ENCODE data around the gene MCTP2. TPM values are rescaled to one million over a fixed set of nuclear protein-coding genes. Genes with fewer than 3 reads are reported as not detected.

The MCTP2 gene
- total and polyA plus RNA-seq, 2 of the 8 experiments (the other 6 are each of a cell fraction or from before 2014, with no cell fraction given), result 3.4 to 4.5 TPM

DNA sequence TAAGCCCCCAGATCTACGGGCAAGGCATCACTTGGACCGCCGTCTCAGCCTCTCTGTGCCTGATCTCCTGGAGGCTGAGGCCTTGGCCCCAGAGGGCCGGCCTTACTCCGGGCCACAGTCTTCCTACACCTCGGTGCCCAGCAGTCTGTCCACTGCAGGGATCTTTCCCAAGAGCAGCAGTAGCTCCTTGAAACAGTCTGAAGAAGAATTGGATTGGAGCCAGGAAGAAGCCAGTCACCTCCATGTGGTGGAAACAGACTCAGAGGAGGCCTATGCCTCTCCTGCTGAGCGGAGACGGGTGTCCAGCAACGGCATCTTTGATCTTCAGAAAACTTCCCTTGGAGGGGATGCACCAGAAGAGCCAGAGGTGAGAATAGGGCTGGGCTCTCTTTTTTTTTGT is 67.0 kb downstream of the MCTP2 start:
- Histone ChIP-seq H2BK12ac (ENCODE audit: low read depth, low read length) (no peak overlapping the region), H3K4me3 (ENCODE audit: extremely low read depth in 1 of 4, insufficient read depth in 2 of 4, low read depth in 3 of 4, low read length in 4 of 4) (no peak overlapping the region), H3K4ac (replicated peaks; ENCODE audit: insufficient read length, low read depth, low read length) (no peak overlapping the region), H3K27ac (ENCODE audit: low read depth, low read length) (no peak overlapping the region), H2AFZ (ENCODE audit: low read length) (no peak overlapping the region), H3K14ac (ENCODE audit: insufficient read length) (no peak overlapping the region), H3K79me2 (ENCODE audit: control insufficient read depth in 1 of 2, insufficient read depth in 2 of 2, low read length in 2 of 2) (no peaks in the 10 kb centered on the region), H4K91ac (replicated peaks; ENCODE audit: insufficient read length, low read length) (no peak overlapping the region), H2BK5ac (ENCODE audit: low read depth, low read length) (no peak overlapping the region), H2AK5ac (ENCODE audit: low read depth, low read length) (no peak overlapping the region), H3K23me2 (ENCODE audit: low read depth, low read length) (no peaks in the 10 kb centered on the region), H3K4me2 (ENCODE audit: insufficient read depth in 1 of 2, low read depth in 2 of 2, low read length in 2 of 2) (no peak overlapping the region), H3K56ac (replicated peaks; ENCODE audit: insufficient read length, low read depth, low read length) (no peak overlapping the region), H4K8ac (ENCODE audit: extremely low read depth, insufficient read depth, low read length) (no peak overlapping the region), H4K5ac (ENCODE audit: insufficient read length, low read depth, low read length) (no peak overlapping the region), H2BK120ac (replicated peaks; ENCODE audit: low read depth, low read length) (no peak overlapping the region), H3K4me1 (replicated peaks in 1 of 4; ENCODE audit: control insufficient read depth in 3 of 4, insufficient read depth in 4 of 4, low read length in 3 of 4) (no peaks in the 10 kb centered on the region), H3K9me3 (ENCODE audit: insufficient read depth in 2 of 2, low read depth in 1 of 2, low read length in 1 of 2) (no peaks in the 10 kb centered on the region), H3K23ac (ENCODE audit: insufficient read length) (no peak overlapping the region), H2BK15ac (ENCODE audit: low read length) (no peak overlapping the region), H3K9ac (replicated peaks in 1 of 4; ENCODE audit: extremely low read depth in 1 of 4, low read depth in 3 of 4, low read length in 3 of 4) (no peak overlapping the region), H3K27me3 (replicated peaks in 1 of 4; ENCODE audit: control insufficient read depth in 3 of 4, extremely low read depth in 1 of 4, insufficient read depth in 3 of 4, low read length in 3 of 4) (no peaks in the 10 kb centered on the region), H3K36me3 (ENCODE audit: control insufficient read depth in 2 of 4, insufficient read depth in 4 of 4, low read length in 3 of 4) (no peaks in the 10 kb centered on the region), H2BK20ac (ENCODE audit: low read length) (no peak overlapping the region), H3K18ac (ENCODE audit: extremely low read depth, low read length) (no peak overlapping the region), H4K20me1 (replicated peaks in 1 of 2; ENCODE audit: control insufficient read depth in 1 of 2, insufficient read depth in 2 of 2, low read length in 2 of 2) (peaks cover 0 to 2% of the 10 kb centered on the region in 2 experiments), H3K79me1 (ENCODE audit: low read depth, low read length) (no peaks in the 10 kb centered on the region)
- ChIA-PET CTCF (ENCODE audit: partially characterized antibody) (no interaction called here), POLR2A (ENCODE audit: partially characterized antibody) (no interaction called here)
- 99% methylated on average over 8 of the region's 9 CpGs; no CpG with 5 or more reads in 1 of the 2 experiments for WGBS, 2 experiments (ENCODE audit: extremely low coverage in 1 of 2, insufficient coverage in 1 of 2, insufficient read length in 1 of 2, insufficient replicate concordance in 2 of 2, low coverage in 1 of 2, low lambda C conversion rate in 2 of 2, missing lambda C conversion rate in 1 of 2)
- TF ChIP-seq RFX5 (IDR thresholded peaks at IDR 0.05; ENCODE audit: borderline replicate concordance, low read depth, low read length) (no peak), CHD2 (IDR thresholded peaks at IDR 0.05; ENCODE audit: low read length) (no peak), NRF1 (IDR thresholded peaks at IDR 0.05; ENCODE audit: low read depth, low read length) (no peak), CREB1 (IDR thresholded peaks at IDR 0.05) (no peak), KDM1A (IDR thresholded peaks at IDR 0.05; ENCODE audit: borderline replicate concordance, low read length) (no peak), GTF2F1 (IDR thresholded peaks at IDR 0.05; ENCODE audit: borderline replicate concordance, low read depth, low read length) (no peak), BRCA1 (IDR thresholded peaks at IDR 0.05; ENCODE audit: low read depth, low read length) (no peak), CEBPB (IDR thresholded peaks at IDR 0.05; ENCODE audit: low read depth, low read length) (no peak), BCL11A (IDR thresholded peaks at IDR 0.05; ENCODE audit: low read depth in 2 of 2, low read length in 2 of 2) (no peak), EP300 (IDR thresholded peaks at IDR 0.05; ENCODE audit: borderline replicate concordance in 1 of 2, low read depth in 2 of 2, low read length in 2 of 2) (no peak), PHF8 (conservative IDR thresholded peaks at IDR 0.05; ENCODE audit: low read depth, low read length) (no peak), ASH2L (IDR thresholded peaks at IDR 0.05; ENCODE audit: low read length) (no peak), CTBP2 (IDR thresholded peaks at IDR 0.05; ENCODE audit: borderline replicate concordance, insufficient read depth, insufficient read length, low read length) (no peak)
- TF ChIP-seq, protein P1, sequence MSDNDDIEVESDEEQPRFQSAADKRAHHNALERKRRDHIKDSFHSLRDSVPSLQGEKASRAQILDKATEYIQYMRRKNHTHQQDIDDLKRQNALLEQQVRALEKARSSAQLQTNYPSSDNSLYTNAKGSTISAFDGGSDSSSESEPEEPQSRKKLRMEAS (IDR thresholded peaks at IDR 0.05), result no peak
- TF ChIP-seq, protein P2, sequence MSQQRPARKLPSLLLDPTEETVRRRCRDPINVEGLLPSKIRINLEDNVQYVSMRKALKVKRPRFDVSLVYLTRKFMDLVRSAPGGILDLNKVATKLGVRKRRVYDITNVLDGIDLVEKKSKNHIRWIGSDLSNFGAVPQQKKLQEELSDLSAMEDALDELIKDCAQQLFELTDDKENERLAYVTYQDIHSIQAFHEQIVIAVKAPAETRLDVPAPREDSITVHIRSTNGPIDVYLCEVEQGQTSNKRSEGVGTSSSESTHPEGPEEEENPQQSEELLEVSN (IDR thresholded peaks at IDR 0.05), result no peak
- FAIRE-seq (no peak), DNase-seq (ENCODE audit: low read depth in 1 of 2, low spot score in 2 of 2) (no peak)
